PFSK-1 (cell line): Measurements from ENCODE around the gene GTPBP3.
A peak's percentile ranks its signal among the peaks of the same experiment; 100 is the strongest.

Experiments
- FOXP2 ChIP-seq: optimal IDR thresholded peaks from 2 replicates; pipeline ENCODE3; 2011; ENCODE audit warnings: borderline replicate concordance, control low read depth, inconsistent platforms; ENCODE audit not compliant: insufficient read depth; ENCODE audit errors: extremely low read length, extremely low read depth
- POLR2AphosphoS5 ChIP-seq: IDR thresholded peaks from 2 replicates; pipeline ENCODE4 v1.6.1; 2012; ENCODE audit warnings: low read depth, mild to moderate bottlenecking, control low read depth, low read length, moderate library complexity
- REST ChIP-seq, 2 experiments: IDR thresholded peaks; 2 replicates each; pipeline versions ENCODE4 v1.6.1 to v1.8.0; 2011 to 2012; ENCODE audit warnings: low read depth in 2 of 2, low read length in 2 of 2, control low read depth in 1 of 2, inconsistent platforms in 1 of 2, mild to moderate bottlenecking in 1 of 2, moderate library complexity in 1 of 2; ENCODE audit not compliant: insufficient read depth in 1 of 2
- SIN3A ChIP-seq: IDR thresholded peaks from 2 replicates; pipeline ENCODE4 v1.6.1; 2012; ENCODE audit warnings: mild to moderate bottlenecking, low read length, moderate library complexity, borderline replicate concordance; ENCODE audit not compliant: insufficient read depth
- TAF1 ChIP-seq: IDR thresholded peaks from 2 replicates; pipeline ENCODE4 v1.6.1; 2012; ENCODE audit warnings: low read length, control low read depth, borderline replicate concordance; ENCODE audit not compliant: insufficient read depth

GTPBP3 gene

GRCh38 chr19:17340871-17341357 is 3.6 kb downstream of the GTPBP3 start:
- TF ChIP-seq REST (IDR thresholded peaks at IDR 0.05; ENCODE audit: insufficient read depth in 1 of 2, low read depth in 2 of 2, low read length in 2 of 2) (no peak), POLR2AphosphoS5 (no peak), FOXP2 (peak; percentile 16), SIN3A (no peak), TAF1 (no peak)

GRCh38 chr19:17341386-17341785 is 4.0 kb downstream of the GTPBP3 start:
- no peak for TF ChIP-seq TAF1
- TF ChIP-seq SIN3A = no peak
- TF ChIP-seq POLR2AphosphoS5 = no peak
- no peak for TF ChIP-seq REST (IDR thresholded peaks at IDR 0.05; ENCODE audit: insufficient read depth in 1 of 2, low read depth in 2 of 2, low read length in 2 of 2)
- no peak for TF ChIP-seq FOXP2

GRCh38 chr19:17341845-17342244 is 4.5 kb downstream of the GTPBP3 start:
- TF ChIP-seq REST (IDR thresholded peaks at IDR 0.05; ENCODE audit: insufficient read depth in 1 of 2, low read depth in 2 of 2, low read length in 2 of 2) = no peak
- no peak for TF ChIP-seq SIN3A
- no peak for TF ChIP-seq TAF1
- no peak for TF ChIP-seq FOXP2
- no peak for TF ChIP-seq POLR2AphosphoS5

GRCh38 chr19:17346109-17346671 is 8.8 kb downstream of the GTPBP3 start:
- peak; percentile 35 for TF ChIP-seq FOXP2
- TF ChIP-seq REST (IDR thresholded peaks at IDR 0.05; ENCODE audit: insufficient read depth in 1 of 2, low read depth in 2 of 2, low read length in 2 of 2) = no peak

GRCh38 chr19:17347361-17347760 is 10.0 kb downstream of the GTPBP3 start:
- TF ChIP-seq POLR2AphosphoS5 (no peak), SIN3A (no peak), REST (IDR thresholded peaks at IDR 0.05; ENCODE audit: insufficient read depth in 1 of 2, low read depth in 2 of 2, low read length in 2 of 2) (no peak), TAF1 (no peak), FOXP2 (no peak)
